ENCODE data around the gene SULT4A1.

SULT4A1 gene

GRCh38 chr22:43860126-43860525 is 2.2 kb downstream of the SULT4A1 start:
- no peak for DNase-seq

DNA sequence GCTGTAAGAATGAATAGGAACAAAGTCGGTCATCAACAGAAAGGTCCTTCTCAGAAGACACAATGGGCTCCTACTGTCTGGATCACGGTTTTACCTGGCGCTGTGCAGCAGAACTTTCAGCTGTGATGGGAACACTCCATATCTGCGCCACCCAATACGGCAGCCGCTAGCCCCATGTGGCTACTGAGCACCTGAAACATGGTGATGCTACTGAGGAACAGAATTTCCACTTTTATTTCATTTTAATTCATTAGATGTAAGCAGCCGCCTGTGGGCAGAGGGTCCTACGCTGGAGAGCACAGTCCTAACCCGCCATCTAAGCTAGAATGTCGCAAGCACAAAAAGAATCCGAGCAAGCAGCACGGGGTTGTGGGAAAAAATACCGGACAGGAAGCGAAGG is 2.7 kb downstream of the SULT4A1 start:
- no peak for DNase-seq

DNA sequence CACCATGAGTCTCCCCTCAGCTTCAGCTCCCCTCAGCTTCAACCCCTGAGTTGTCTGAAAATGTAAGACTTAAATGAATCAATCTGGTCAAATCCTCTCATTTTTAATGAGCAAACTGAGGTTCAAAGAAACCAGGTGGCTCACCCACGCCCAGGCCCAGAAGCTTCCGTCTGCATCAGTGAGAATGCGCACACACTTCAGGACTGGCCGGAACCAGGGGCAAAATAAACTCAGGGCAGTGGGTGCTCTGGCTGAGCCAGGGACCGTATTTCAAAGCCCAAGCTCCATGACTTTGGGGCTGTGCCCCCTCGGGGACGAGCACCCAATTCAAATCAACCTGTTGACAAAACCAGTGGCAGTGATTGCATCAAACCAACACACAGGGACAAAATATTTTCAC is 3.1 kb downstream of the SULT4A1 start:
- DNase-seq: no peak

GRCh38 chr22:43858156-43858895 is 4.0 kb downstream of the SULT4A1 start:
- DNase-seq: no peak

DNA sequence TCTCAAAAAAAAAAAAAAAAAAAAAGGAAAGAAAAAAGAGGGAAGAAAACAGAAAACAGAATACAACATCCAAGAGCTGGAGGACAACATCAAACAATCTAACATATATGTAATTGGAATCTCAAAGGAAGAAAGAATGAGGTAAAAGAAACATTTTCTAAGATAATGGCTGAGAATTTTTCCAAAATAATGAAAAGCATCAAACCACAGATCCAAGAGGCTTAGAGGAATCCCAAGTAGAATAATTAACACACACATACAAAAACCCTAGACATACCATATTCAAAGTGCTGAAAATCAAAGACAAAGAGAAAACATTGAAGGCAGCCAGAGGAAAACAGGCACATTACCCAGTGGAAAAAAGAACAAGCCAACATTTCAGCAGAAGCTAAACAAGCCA is 4.9 kb downstream of the SULT4A1 start:
- DNase-seq: no peak

GRCh38 chr22:43855431-43855830 is 6.9 kb downstream of the SULT4A1 start:
- DNase-seq: no peak

- no peak for DNase-seq
Observed at GRCh38 chr22:43854786-43855271, 7.5 kb downstream of the SULT4A1 start.

DNA sequence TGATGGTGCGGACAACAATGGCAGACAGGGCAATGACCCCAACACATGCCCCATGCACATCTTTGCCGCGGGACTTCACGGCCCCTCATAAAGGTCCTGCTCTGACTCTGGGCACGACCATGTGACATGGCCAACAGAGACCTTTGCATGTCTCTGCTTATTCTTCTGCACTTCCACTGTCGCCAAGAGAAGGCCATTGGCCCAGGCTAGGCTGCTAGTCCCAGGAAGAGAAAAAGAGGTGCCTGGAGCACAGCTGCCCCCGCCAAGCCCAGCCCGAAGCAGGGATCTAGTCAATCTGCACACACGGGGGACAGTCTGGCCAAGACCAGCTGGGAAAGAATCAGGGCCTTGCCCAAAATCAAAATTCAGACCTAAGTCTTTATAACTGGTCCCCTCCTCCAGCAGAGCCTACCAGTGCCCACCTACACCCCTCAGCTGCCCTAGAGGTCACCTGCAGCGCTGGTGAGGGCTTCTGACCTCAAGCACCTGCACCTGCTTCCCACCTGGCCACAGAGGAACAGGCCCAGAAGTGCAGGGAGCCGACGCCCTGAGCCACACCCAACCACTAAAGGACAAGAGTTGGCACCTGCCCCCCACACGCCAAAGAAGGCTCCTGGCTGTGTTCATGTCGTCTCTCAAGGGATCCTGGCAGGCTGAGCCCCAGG is 8.1 kb downstream of the SULT4A1 start:
- no peak for DNase-seq

- no peak for DNase-seq
Observed at GRCh38 chr22:43853328-43853931, 8.9 kb downstream of the SULT4A1 start.

- no peak for DNase-seq
Observed at GRCh38 chr22:43852573-43853327, 9.6 kb downstream of the SULT4A1 start.

DNA sequence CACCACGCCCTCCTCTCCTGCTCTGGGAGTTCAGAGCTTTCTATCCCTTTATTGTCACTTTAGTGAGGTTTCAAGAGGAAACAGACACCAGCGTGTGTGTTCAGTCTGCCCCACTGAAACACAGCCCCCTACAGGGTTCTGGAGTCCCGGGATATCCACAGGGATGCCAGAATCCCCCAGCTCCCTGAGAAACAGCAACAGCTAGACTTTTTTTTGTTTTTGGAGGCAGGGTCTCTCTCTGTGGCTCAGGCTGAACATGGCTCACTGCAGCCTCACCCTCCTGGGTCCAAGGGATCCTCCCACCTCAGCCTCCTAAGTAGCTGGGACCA is 10.4 kb downstream of the SULT4A1 start:
- no peak for DNase-seq

DNA sequence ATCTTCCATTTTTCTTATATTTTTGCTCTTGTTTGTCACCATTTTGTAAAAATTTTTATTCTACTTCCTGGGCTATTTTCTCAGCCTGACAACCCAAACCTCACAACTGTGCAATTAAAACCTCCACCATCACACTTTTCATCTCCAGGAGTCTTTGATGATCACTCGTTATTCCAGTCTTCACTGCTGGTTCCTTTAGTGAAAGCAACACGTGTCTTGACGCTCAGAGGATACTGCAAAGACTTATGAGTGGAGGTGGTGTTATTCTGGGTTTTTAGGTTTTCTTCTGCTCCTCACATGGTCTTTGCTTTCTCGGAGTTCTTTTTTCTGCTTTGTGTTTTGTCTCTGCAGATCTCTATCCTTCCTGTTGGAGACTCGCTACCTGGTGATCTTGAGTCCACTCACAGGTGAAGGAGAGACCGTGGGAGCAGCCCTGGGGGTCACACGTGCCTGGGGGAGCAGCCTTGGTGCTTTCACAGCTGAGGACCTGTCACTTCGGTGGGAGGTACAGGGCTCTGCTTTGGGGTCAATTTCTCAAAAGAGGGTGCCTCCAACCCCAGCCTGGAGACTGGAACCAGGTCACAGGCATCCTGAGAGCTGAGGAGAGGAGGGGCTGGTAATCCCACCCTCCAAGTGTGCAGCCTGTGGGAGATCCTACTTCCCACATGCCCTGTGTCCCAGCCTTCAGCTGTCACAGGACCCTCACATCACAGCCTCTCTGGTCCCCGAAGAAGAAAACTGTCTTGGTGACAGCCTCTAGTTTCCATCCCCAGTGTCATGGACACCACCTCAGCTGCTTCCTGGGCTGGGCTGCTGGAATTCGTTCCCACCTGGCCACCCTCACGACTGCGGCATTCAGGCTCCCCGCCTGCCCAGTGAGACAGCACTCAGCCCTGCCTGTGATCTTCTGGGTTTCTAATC is 11.0 kb downstream of the SULT4A1 start:
- DNase-seq: no peak

- DNase-seq: no peak
Observed at GRCh38 chr22:43850529-43850928, 11.8 kb downstream of the SULT4A1 start.

GRCh38 chr22:43849731-43850130 is 12.6 kb downstream of the SULT4A1 start:
- no peak for DNase-seq

- no peak for DNase-seq
Observed at GRCh38 chr22:43848366-43849171, 13.7 kb downstream of the SULT4A1 start.

DNA sequence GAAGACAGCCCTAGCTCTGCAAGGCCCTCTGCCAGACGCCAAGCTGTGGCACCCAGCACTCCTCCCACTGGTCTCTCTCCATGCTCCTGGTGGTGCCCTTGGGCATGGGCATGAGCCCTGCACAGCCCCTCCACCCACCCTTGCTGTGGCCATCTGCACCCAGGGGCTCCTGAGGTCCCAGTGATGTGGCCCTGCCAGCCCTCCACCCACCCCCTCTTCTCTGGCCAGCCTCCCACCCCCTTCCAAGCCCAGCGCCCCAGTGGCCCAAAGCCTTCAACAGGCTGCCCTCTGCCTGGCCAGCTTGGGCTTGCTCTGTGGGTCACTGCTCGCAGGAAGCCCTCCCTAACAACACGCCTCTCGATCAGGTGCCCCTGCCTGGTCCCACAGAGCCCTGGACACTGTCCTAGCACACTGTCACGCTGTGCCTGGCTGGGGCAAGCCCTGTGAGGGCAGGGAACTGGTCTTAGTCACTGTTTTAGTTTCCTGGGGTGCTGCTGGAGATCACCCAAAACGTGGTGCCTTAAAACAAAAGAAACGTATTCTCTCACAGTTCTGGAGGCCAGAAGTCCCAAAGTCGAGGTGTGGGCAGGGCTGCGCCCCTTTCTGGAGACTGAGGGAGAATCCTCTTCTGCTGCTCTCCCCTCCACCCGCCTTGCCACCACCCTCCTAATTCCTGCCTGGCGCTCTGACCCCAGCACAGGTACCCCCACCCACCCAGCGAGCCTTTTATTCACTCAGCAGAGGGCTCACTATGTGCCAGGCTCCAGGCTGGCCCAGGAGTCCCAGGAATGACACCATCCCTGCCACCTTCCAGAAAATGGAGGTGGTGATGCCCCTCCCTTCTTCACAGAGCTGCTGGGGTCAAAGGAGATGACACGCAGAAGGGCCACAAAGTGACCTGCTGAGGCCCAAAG is 14.7 kb downstream of the SULT4A1 start:
- no peak for DNase-seq

- no peak for DNase-seq
Observed at GRCh38 chr22:43846966-43847365, 15.3 kb downstream of the SULT4A1 start.

GRCh38 chr22:43845981-43846380 is 16.3 kb downstream of the SULT4A1 start:
- DNase-seq: no peak

- DNase-seq: no peak
Observed at GRCh38 chr22:43844560-43845545, 17.5 kb downstream of the SULT4A1 start.
